Glomerular visceral epithelial cell (primary cell): ENCODE results near the gene COMP.

Source experiments
- DNase-seq: peaks from one replicate; pipeline ENCODE4 v3.0.0-alpha.2; 2016; ENCODE audit errors: extremely low spot score

COMP gene

DNA sequence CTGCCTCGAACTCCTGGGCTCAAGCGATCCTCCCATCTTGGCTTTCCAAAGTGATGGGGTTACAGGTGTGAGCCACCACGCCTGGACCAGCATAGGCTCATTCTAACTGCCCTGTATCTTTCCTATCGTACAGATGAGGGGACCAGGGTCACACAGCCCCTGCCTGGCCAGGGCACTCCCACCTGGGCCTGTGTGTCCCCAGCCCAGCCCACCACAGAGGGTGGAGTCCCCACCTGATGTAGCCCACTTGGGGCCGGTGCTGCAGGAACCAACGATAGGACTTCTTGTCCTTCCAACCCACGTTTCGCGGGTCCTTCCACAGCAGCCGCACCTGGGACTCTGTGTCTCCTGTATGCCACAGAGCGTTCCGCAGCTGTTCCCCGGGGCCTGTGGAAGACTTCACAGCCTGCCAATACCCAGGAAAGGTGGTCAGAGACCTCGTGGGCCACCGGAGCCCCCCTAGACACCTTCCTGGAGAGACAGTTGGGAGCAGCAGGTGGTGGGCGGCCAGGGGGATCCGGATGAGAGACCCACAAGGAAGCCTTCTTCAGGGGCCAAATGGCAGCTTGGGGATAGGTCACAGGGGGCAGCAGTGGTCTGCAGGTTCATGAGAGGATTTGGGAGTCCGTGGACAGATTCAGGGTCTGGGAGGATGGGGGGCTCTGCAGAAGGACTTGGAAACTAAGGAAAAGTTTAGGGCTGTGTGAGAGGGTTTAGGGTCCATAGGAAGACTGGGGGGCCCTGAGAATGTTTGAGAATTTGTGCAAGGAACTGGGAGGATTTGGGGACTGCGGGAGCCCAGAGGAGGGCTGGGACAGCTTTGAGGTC lies 6.9 kb downstream of the COMP start:
- DNase-seq, result no peak

DNA sequence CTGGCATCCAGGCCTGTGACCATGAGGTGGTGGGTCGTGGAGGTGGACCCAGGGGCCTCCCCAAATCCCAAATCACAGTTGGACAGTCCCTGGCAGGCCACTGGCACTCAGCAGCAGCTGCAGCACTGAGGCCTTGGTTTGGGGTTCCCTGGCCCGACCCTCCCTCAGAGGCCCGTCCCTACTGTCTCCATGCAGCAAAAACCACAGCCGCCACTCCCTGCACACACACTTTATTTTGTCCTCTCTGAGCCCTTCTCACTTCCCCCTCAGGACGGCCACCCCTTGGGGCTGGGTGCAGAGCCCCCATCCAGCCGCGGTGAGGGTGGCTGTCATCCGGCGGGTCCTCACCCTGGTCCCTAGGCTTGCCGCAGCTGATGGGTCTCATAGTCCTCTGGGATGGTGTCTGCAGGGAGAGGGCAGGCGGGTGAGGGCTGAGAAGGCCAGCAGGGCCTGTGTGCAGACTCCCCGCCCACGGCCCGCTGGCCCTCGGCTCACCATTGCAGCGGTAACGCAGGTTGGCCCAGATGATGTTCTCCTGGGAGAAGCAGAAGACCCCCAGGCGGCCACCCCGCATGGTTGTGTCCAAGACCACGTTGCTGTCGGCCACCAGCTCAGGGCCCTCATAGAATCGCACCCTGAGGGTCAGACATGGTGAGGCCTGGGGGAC lies 8.4 kb downstream of the COMP start:
- DNase-seq, result no peak

DNA sequence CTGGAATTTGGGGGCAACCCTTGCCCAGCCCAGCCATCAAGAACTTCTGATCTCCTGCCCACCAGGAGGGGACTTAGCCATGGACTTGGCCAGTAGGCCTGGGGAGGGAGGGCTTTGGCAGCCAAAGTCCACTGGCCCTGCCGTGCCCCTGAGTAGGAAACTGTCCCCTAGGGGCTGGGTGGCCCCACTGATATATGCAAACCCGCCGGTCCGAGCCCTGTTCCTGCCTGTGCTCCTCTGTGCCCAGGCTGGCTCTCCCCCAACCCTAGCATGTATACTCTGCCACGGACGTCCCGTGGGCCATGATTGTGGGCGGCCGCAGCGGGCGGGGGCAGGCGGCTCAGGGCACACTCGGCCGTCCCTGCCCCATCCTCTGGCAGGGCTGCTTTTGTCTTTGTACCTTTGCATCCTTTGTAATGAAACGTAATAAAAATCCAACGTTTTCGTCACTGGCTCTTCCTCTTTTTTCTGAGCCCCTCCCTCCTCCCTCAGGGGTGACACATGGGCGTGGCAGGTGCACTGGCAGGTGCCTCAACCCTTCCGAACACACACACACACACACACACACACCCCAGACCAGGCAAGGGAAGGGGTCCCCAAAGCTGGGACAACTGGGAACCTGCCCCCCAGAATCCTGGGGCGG lies 9.1 kb downstream of the COMP start:
- no peak for DNase-seq

DNA sequence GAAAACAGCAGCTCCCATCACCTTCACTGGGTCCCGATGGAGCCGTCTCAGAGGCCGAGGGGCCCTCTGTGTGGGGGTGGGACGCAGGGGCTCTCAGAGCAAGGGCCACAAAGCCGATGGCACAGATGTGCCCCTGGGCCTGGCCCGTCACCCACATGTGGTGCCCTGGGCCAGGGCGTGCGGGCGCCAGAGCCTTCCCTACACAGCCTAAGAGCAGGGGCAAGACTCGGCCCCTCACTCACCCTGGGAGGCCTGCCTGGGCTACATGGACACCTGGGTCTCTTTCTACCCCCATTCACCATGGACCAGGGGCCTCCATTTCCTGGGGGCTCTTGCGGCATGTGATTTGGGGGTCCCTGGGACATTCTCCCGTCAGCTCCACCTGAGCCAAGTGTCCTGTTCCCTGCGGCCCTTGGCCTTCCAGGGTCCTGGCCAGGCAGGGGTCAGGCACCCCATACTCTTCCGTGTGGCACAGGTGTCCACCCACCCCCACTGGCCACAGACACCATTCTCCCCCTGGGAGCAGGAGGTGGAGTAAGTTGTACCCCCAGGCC lies 10.0 kb downstream of the COMP start:
- no peak for DNase-seq

DNA sequence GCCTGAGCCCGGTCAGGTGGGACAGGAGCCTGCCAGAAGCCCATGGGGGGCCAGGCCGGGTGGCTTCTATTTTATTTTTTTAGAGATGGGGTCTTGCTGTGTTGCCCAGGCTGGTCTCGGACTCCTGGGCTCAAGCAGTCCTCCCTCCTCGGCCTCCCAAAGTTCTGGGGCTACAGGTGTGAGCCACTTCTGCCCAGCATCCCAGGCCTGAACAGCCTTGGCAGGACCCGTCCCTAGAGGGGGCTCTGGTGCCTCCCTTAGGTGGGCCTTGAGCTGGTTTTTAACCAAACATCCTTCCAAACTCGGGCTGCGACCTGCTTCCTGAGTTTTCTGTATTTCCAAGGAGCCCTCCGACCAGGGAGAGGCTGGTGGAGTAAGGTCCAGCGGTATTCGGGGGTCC lies 10.5 kb downstream of the COMP start:
- DNase-seq, result no peak

DNA sequence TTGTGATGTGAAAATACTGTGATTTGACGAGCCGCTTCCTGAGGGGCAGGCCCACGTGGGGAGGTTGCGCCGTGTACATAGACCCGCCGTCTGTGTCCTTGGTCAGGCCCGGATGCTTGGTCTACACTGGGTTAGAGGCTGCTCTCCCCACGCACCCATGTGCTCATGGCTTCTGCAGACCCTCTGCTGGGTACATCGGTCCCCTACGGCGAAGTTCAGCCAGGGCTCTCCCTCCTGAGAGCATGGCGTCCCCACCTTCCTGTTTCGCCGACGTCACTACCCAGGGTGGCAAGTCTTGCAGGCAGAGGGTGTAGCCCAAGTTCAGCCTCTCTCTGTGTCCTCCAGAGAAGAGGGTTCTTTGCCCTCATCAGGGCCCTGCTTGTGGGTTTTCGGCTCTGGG lies 11.0 kb downstream of the COMP start:
- DNase-seq, result no peak

DNA sequence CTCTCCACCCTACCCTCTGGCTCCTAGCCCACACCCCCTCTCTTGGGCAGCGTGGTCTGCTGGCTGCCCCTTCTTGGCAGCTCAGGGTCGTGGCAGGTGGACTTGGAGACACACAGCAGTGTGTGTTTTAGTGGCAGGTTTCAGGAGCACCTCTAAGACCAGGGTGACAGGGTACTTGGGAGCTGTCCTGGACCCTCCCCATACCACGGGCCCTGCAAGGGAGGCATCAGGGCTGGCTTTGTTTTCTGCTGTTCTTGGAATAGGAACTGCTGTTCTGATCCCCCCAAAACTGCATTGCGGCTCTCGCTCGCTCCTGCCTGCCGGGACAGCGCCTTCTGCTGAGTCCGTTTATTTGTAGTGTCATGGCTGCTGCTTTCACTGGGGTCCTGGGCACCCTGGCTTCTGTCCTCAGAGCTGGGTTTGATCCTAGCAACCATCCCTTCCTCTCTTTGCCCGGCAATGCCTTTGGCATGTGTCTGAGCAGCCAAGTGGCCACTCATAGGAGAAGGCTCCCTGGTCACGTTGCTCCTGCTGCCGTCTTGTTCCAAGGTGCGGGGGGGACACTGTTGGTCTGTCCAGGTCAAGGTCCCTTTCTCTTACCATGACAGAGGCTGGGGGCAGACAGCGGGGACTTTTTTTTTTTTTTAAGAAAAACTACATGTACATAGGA lies 12.1 kb downstream of the COMP start:
- DNase-seq, result no peak

DNA sequence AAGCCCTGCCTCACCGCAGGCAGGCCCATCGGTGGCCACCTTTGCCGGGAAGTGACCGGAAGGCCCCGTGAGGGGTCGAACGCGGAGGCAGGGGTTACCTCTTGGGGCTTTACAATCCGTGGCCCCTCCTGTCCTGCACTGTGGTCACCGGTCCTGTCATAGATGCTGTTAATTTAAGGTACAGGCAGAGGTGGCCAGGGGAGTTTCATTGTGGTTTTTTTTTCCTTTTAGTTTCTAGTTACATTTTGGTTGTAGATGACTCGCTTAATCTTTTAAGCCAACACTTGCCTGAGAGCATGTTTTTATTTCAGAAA lies 13.1 kb downstream of the COMP start:
- DNase-seq, result no peak

DNA sequence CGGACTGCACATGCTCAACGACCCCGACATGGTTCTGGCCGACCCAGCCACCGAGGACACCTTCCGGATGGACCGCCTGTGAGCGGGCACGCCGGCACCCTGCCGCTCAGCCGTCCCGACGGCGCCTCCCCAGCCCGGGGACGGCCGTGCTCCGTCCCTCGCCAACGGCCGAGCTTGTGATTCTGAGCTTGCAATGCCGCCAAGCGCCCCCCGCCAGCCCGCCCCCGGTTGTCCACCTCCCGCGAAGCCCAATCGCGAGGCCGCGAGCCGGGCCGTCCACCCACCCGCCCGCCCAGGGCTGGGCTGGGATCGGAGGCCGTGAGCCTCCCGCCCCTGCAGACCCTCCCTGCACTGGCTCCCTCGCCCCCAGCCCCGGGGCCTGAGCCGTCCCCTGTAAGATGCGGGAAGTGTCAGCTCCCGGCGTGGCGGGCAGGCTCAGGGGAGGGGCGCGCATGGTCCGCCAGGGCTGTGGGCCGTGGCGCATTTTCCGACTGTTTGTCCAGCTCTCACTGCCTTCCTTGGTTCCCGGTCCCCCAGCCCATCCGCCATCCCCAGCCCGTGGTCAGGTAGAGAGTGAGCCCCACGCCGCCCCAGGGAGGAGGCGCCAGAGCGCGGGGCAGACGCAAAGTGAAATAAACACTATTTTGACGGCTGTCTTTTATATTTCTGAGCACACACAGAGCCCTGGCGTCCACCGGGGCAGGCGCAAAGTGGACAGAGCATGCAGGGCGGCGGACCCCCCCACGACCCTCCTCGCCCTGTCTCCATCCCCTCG lies 13.6 kb downstream of the COMP start:
- no peak for DNase-seq

DNA sequence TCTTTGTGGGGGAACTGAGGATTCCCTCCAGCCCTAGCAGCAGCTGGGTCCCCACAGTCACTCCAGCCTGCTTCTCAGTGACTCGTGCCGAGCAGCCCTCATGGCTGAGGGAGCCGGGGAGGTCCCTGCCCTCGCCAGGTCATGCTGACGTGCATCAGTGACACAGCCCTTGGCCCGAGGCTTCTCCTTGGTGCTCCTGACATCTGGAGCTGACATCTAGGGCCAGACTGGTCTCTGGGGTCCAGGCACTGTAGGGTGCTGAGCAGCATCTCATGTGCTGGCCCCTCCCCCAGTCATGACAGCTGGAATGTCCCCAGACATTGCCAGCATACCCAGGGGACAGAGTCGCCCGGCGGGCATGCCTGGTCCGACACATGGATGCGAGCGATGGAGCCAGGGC lies 14.4 kb downstream of the COMP start:
- no peak for DNase-seq

DNA sequence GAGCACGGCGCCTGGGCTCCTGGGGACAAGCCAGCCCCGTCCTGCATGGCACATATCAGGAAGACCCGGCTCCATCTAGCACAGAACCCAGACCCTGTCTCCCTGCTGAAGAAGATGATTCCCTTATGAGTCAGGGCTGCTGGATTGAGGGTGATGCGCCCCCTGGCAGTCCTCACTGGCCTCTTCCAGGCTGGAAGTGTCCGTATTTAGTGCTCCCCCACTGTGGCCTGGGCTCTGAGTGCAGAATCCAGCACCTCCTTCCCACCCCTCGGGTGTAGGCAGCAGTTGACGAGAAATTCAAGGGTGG lies 14.9 kb downstream of the COMP start:
- peak; percentile 63 for DNase-seq

DNA sequence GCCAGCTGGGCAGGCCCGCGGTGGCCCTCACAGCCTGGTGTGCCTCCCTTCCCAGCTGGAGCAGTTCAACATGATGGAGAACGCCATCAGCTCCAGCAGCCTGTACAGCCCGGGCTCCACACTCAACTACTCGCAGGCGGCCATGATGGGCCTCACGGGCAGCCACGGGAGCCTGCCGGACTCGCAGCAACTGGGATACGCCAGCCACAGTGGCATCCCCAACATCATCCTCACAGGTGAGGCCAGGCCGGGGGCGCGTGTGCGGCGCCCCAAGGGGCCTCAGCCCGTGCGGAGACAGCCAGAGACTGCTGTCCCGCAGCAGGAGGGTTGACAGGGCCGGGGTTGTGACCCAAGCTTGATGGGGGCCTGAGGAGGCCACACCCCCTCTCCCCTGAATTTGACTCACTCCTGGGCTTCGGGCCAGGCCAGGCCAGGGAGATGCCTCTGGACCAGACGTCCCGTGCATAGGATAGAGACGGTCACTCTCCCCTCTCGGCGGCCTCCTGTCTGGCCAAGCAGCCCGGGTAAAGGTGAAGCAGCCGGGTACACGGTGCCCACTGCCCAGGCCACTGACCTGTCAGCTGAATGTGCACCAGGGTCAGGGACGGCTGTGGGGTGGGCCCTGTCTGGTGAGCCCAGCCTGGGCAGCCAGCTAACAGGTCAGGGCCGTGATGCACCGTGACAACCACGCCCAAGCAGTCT lies 15.4 kb downstream of the COMP start:
- peak; percentile 74 for DNase-seq

DNA sequence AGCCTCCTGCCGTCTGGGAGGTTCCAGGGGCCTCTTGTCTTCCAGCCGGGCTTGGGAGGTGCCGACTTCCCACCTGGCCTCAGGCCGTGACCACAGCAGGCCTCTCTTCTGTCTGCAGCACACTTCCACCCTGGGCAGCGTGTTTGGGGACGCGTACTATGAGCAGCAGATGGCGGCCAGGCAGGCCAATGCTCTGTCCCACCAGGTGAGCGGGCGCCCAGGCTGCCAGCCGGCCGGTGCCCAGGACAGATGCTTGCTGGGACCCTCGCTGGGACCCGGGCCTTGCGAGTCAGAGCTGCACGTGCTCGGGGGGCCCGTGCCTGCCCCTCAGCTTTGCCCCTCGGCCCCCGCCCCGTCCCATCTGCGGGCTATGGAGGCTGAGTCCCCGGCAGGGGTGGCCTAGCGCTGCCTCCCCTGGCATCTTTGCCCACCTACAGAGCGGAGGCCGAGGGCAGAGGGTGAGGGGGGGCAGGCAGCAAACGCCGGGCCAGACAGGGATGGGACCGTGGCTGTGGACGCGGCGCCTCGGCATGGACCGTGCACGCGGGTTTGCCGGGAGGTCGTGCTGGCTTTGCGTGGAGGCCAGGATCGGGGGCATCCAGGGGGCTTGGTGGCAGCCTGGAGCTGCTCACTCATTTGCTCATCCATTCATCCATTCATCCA lies 16.2 kb downstream of the COMP start:
- no peak for DNase-seq

DNA sequence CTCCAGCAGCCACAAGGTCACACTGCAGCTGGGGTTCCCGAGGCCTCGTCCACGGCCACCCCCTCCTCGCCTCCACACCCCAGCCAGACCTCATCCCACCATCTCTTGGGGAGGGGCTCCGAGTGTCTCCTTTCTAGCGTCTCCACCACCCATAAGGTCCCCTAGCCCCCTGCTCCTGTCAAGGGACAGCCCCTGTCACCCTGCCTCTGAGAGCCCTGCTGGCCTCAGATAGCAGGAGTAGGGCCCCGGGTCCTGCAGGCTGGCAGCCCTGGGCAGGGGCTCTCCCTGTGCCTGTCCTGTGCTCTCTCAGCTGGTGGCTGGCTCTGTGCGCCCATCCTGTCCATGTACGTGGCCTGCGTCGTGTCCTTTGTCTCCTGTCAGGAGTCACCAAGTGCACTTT lies 17.0 kb downstream of the COMP start:
- no peak for DNase-seq

DNA sequence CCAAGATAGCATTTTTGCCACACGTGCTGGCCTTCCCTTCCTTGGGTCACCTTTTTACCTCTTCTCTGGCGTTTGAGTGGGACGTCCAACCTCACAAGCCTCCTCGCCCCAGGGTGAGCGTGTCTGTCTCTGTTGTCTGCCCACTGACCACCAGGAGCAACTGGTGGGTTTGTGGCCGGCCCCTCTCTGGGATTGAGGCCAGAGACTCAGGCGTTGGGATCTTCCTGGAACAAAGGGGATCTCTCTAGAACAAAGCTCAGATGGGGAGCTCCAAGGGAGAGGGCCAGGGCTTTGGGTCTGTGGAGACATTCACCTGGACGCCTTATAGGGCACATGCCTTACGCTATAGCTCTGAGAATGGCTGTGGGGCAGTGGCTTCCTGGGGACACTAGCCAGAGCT lies 17.4 kb downstream of the COMP start:
- no peak for DNase-seq

DNA sequence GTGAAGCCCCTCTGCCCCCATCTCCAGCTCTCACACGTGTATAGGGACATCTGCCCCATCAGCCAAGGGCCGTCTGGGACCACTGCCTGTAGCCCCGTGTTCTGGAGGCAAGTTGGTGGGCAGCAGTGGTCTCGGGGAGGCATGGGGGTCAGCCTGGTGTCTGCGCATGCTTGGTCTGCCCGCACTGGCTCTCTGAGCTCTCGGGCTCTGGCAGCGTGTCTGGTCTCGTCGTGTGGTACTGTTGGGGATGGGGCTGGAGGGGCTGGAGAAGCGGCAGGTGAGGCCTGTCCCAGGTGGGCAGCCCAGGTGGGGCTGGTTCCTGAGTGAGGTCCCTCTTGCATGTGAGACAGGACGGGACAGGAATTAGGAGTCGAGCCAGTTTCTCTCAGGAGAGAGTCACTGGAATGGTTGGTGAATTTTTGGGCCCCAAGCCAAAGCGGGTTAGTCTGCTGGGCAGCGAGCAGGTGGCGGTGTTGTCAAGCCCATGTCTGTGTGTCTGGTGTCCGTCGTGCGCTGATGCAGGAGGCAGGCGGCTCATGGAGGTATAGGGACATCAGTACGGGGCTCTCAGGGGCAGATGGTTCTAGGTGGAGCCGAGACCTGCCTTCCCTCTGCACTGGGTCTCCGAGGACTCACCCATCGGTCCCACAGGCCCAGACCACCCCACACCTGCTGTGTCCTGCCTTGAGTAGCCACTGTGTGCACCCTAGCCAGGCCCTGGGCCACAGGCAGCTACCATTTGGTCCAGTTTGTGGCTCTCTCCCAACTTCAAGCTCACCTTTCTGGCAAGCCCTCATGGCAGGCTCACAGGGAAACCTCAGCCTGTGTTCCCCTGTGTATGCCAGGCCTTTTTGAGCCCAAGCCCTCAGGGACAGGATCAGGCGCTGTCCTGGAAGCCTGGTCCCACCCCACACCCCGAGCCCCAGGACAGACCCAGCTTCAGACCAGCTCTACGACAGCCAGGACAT lies 18.2 kb downstream of the COMP start:
- DNase-seq, result no peak

DNA sequence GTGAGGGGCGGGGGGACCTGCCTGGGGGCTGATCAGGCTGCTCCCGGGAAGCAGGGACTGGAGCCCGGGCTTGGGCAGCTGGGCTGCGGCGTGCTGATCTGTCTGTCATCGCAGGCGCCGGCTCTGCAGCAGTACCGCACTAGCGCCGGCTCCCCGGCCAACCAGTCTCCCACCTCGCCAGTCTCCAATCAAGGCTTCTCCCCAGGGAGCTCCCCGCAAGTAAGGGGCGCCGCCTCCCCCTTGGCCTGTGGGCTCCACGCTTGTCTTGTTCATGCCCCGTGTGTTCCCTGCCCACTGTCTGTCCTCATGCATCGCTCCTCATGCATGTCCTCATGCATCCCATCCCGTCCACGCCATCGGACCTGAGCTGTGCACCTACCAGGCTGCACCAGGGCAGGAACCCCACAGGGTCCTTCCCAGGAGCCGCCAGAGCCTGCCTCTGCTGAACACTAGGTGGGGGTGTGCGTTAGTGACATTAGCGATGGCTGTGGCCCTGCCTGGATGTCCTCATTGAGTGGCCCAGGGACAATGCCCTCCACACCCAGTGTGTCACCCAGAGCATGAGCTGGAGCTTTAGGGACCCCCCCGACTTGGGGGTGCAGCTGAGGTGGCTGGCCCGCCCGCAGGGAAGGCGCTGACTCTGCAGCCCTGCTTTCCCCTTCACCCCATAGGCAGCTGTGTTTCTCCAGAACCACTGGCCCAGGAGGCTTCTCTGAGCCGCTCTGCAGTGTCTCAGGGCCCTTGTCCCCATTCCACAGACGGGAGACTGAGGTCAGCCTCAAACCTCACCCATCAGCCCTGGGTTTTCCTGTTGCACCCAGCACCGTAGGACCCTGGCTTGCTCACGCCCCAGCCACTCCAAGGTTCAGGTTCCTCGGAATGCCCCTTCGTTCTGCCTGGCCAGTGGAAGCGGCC lies 19.5 kb downstream of the COMP start:
- no peak for DNase-seq

DNA sequence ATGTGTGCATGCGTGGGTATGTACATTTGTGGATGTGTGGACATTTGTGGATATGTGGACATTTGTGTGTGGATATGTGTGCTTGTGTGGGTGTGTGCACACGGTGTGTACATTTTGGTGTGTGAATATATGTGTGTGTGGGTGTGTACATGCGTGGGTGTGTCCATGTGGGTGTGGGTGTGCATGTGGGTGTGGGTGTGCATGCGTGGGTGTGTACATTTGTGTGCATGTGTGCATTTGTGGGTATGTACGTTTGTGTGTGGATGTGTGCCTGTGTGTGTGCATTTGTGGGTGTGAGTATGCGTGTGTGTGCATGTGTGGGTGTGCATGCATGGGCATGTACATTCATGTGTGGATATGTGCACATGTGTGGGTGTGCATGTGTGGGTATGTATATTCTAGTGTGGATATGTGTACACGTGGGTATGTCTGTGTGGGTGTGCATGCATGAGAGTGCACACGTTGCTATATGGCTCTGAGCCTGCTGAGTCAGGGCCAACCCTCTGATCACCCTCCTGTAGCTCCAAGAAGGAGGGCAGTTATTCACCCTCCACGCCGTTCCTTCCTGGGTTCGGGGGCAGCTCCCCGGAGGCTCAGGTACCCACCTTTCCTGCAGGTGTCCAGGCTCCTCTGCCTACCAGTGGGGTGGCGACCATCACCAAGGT lies 20.3 kb downstream of the COMP start:
- DNase-seq, result no peak
